Measurements from ENCODE around the gene C1QTNF12.

- TF ChIP-seq YY1 (IDR thresholded peaks at IDR 0.05; ENCODE audit: low read depth), result no peak
- no peak for TF ChIP-seq POLR2AphosphoS5 (IDR thresholded peaks at IDR 0.05; ENCODE audit: low read depth, low read length)
- no peak for TF ChIP-seq CTCF (IDR thresholded peaks at IDR 0.05)
- TF ChIP-seq CHD2 (IDR thresholded peaks at IDR 0.05; ENCODE audit: low read length, partially characterized antibody), result no peak
- TF ChIP-seq MAX (IDR thresholded peaks at IDR 0.05; ENCODE audit: low read depth), result no peak
- TF ChIP-seq RAD21 (IDR thresholded peaks at IDR 0.05; ENCODE audit: low read length), result no peak
- TF ChIP-seq ELF1 (IDR thresholded peaks at IDR 0.05), result no peak
These were observed 27.9 kb upstream of the C1QTNF12 start for GRCh38 chr1:1274299-1274930.

Measured in SK-N-SH (cell line).